HepG2 (cell line): ENCODE measurements around the gene MARCHF2. TPM values are rescaled to one million over a fixed set of nuclear protein-coding genes. Genes with fewer than 3 reads are reported as not detected.

Experiments
- ATAC-seq: fragments of 200-7000 bp; cut with Tn5 transposase; 3 replicates; pipeline ENCODE4 v1.9.1; 2020; ENCODE audit warnings: mild to moderate bottlenecking, moderate library complexity
- BruUV-seq: library from RNA; stranded (reverse); fragments of 400-500 nt; replicated peaks from 2 replicates; lab custom pipeline; 2021; lab: Mats Ljungman, UMichigan
- CTCF ChIA-PET: fragments of 300-600 bp; formaldehyde crosslinking; extraction: SDS; loops from one replicate; lab custom pipeline; 2021; ENCODE audit warnings: low total read pairs, inconsistent platforms, low intra/inter-chr PET ratio; lab: Yijun Ruan, JAX
- POLR2A ChIA-PET: fragments of 350-600 bp; sonication (Branson Sonifier 250); formaldehyde crosslinking; loops from one replicate; lab custom pipeline; 2020; ENCODE audit warnings: antibody characterized with exemption, inconsistent platforms; lab: Yijun Ruan, JAX
- DNase-seq: peaks from one replicate; pipeline ENCODE4 v3.0.0-alpha.2; 2015; ENCODE audit warnings: low spot score
- FAIRE-seq: peaks from 3 replicates; lab custom pipeline; 2011; peaks lifted over from hg19 to GRCh38; lab: Jason Lieb, UNC
- H2AFZ ChIP-seq: one replicate; pipeline ENCODE4 v1.6.1; 2011; ENCODE audit warnings: low read length, inconsistent platforms
- H3K27ac ChIP-seq: fragments of 300-600 bp; 3 replicates; pipeline ENCODE4 v1.8.0; 2011; ENCODE audit warnings: mixed run types, mild to moderate bottlenecking, mixed read lengths, low read length, inconsistent platforms; ENCODE audit not compliant: insufficient read depth; ENCODE audit errors: extremely low read length
- H3K27me3 ChIP-seq, 2 experiments: fragments of 200-600 bp in 1 of 2; 2 replicates in 1 of 2; 3 replicates in 1 of 2; pipeline versions ENCODE4 v1.6.0 to v1.8.0; 2011; ENCODE audit warnings: low read length in 2 of 2, mild to moderate bottlenecking in 2 of 2, moderate library complexity in 2 of 2, inconsistent platforms in 1 of 2; ENCODE audit not compliant: insufficient read depth in 2 of 2, control insufficient read depth in 1 of 2
- H3K36me3 ChIP-seq, 2 experiments: fragments of 200-600 bp in 1 of 2; replicated peaks in 1 of 2; 2 replicates in 1 of 2; 3 replicates in 1 of 2; pipeline versions ENCODE4 v1.5.1 to v1.8.0; 2011; ENCODE audit warnings: low read length in 2 of 2, inconsistent platforms in 1 of 2; ENCODE audit not compliant: insufficient read depth in 2 of 2, control insufficient read depth in 1 of 2
- H3K4me1 ChIP-seq: 2 replicates; pipeline ENCODE4 v1.5.1; 2012; ENCODE audit warnings: low read length, inconsistent platforms; ENCODE audit not compliant: insufficient read depth
- H3K4me2 ChIP-seq: 2 replicates; pipeline ENCODE4 v1.6.0; 2011; ENCODE audit warnings: low read depth, low read length, inconsistent platforms
- H3K4me3 ChIP-seq, 3 experiments: fragments of 200-600 bp in 1 of 3; sonication (generic), shearing (Covaris generic) in 1 of 3; replicated peaks in 1 of 3; 2 replicates each; pipeline ENCODE4 v1.5.1; 2011 to 2016; ENCODE audit warnings: low read length in 3 of 3, inconsistent platforms in 2 of 3, low read depth in 2 of 3, mild to moderate bottlenecking in 2 of 3, control low read depth in 1 of 3, mixed read lengths in 1 of 3; ENCODE audit not compliant: insufficient read depth in 1 of 3
- H3K79me2 ChIP-seq: one replicate; pipeline ENCODE4 v1.6.1; 2011; ENCODE audit warnings: low read length, inconsistent platforms; ENCODE audit not compliant: insufficient read depth
- H3K9ac ChIP-seq: 2 replicates; pipeline ENCODE4 v1.6.0; 2011; ENCODE audit warnings: mild to moderate bottlenecking, low read depth, low read length, inconsistent platforms; ENCODE audit not compliant: insufficient read depth
- H3K9me3 ChIP-seq: 2 replicates; pipeline ENCODE4 v1.5.1; 2012; ENCODE audit warnings: mild to moderate bottlenecking, low read length
- H4K20me1 ChIP-seq: 2 replicates; pipeline ENCODE4 v1.6.0; 2011; ENCODE audit warnings: inconsistent platforms, mild to moderate bottlenecking, low read length, moderate library complexity; ENCODE audit not compliant: insufficient read depth
- AGO2 ChIP-seq: fragments of 200-400 bp; formaldehyde crosslinking; optimal IDR thresholded peaks from 2 replicates; pipeline ENCODE3; 2017; ENCODE audit warnings: mild to moderate bottlenecking, low read depth, low read length, moderate library complexity
- EED ChIP-seq: sonication (generic); formaldehyde crosslinking; IDR thresholded peaks from 2 replicates; pipeline ENCODE4 v1.5.0; 2020; ENCODE audit warnings: mild to moderate bottlenecking, missing genetic modification reagents
- PCBP2 ChIP-seq: fragments of 200-400 bp; formaldehyde crosslinking; optimal IDR thresholded peaks from 2 replicates; pipeline ENCODE3; 2018; ENCODE audit warnings: low read length, low read depth; ENCODE audit not compliant: poor library complexity, severe bottlenecking
- RBM22 ChIP-seq: fragments of 200-400 bp; formaldehyde crosslinking; optimal IDR thresholded peaks from 2 replicates; pipeline ENCODE3; 2017; ENCODE audit warnings: mild to moderate bottlenecking, low read length, moderate library complexity
- WGBS: methylation state at CpG from one replicate; pipeline ENCODE4 v1.1.6; 2017; ENCODE audit warnings: low lambda C conversion rate; 5-methylcytosine and 5-hydroxymethylcytosine counted together
- in situ Hi-C: cut with HindIII; loops from 2 replicates; pipeline ENCODE4 v1.10.0; 2017; ENCODE audit warnings: low pct_unique_long_range_greater_than_20kb; ENCODE audit not compliant: extremely low pct_ligation_motif_present
- intact Hi-C: fragments of 100-400 bp; cut with micrococcal nuclease; formaldehyde crosslinking; loops from one replicate; pipeline ENCODE4 v1.10.0; 2022; ENCODE audit not compliant: unreplicated experiment
- polyA plus RNA-seq, 8 experiments: library from polyadenylated mRNA; depleted of rRNA in 3 of 8; stranded (reverse) in 7 of 8; unstranded in 1 of 8; fragments of >200 nt; fragmentation: Illumina TruSeq in 4 of 8; extraction: Trizol in 4 of 8; gene quantifications; 2 replicates each; pipeline versions ENCODE4 v1.2.1 to v1.2.3, GENCODE V29; 2011 to 2016; ENCODE audit warnings: low read depth in 4 of 8, missing spikeins in 1 of 8, mixed read lengths in 1 of 8; ENCODE audit not compliant: insufficient read depth in 1 of 8
- total RNA-seq, 5 experiments: library from RNA; depleted of rRNA; stranded (reverse); fragments of >200 nt; fragmentation: Illumina TruSeq; extraction: Trizol; gene quantifications; 2 replicates each; pipeline ENCODE4 v1.2.3, GENCODE V29; 2016; ENCODE audit warnings: low read depth in 1 of 5
- TF ChIP-seq, protein P1 (sequence below): fragments of 450-650 bp; IDR thresholded peaks from 2 replicates; pipeline ENCODE4 v1.6.1; 2016
- TF ChIP-seq, protein P2 (sequence below): sonication (generic); formaldehyde crosslinking; IDR thresholded peaks from 2 replicates; pipeline ENCODE4 v1.4.0; 2020; ENCODE audit warnings: mild to moderate bottlenecking, missing genetic modification reagents
- TF ChIP-seq, protein P3 (sequence below): sonication (generic); formaldehyde crosslinking; IDR thresholded peaks from 2 replicates; pipeline ENCODE4 v1.4.0; 2020; ENCODE audit warnings: low read depth, missing genetic modification reagents

Gene MARCHF2
- total and polyA plus RNA-seq, 2 of the 13 experiments (the other 11 are each of a cell fraction or from before 2014, with no cell fraction given), result 12.7 to 13.0 TPM

DNA sequence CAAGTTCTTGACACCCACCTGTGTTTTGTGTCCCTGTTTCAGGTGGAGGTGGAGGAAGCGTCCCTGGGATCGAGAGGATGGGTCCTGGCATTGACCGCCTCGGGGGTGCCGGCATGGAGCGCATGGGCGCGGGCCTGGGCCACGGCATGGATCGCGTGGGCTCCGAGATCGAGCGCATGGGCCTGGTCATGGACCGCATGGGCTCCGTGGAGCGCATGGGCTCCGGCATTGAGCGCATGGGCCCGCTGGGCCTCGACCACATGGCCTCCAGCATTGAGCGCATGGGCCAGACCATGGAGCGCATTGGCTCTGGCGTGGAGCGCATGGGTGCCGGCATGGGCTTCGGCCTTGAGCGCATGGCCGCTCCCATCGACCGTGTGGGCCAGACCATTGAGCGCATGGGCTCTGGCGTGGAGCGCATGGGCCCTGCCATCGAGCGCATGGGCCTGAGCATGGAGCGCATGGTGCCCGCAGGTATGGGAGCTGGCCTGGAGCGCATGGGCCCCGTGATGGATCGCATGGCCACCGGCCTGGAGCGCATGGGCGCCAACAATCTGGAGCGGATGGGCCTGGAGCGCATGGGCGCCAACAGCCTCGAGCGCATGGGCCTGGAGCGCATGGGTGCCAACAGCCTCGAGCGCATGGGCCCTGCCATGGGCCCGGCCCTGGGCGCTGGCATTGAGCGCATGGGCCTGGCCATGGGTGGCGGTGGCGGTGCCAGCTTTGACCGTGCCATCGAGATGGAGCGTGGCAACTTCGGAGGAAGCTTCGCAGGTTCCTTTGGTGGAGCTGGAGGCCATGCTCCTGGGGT lies 72.7 kb downstream of the MARCHF2 start:
- H3K9me3 ChIP-seq, result no peaks in the 10 kb centered on the region
- H3K4me1 ChIP-seq, result no peaks in the 10 kb centered on the region
- intact Hi-C loops (no loop called here), in situ Hi-C loops (no loop called here)
- TSS peak; percentile 71 for BruUV-seq
- ATAC-seq, result no peak
- H3K27ac ChIP-seq, result no peak overlapping the region
- WGBS, result 98% methylated on average over 24 of the region's 62 CpGs
- POLR2A ChIA-PET, result no interaction called here
- peaks cover 32% of the 10 kb centered on the region for H4K20me1 ChIP-seq
- H3K4me2 ChIP-seq, result no peak overlapping the region
- CTCF ChIA-PET, result no interaction called here
- H3K27me3 ChIP-seq, result no peaks in the 10 kb centered on the region
- no peak for FAIRE-seq
- TF ChIP-seq EED (no peak), AGO2 (peak; percentile 92), RBM22 (peak; percentile 60), PCBP2 (no peak)
- TF ChIP-seq, protein P1, sequence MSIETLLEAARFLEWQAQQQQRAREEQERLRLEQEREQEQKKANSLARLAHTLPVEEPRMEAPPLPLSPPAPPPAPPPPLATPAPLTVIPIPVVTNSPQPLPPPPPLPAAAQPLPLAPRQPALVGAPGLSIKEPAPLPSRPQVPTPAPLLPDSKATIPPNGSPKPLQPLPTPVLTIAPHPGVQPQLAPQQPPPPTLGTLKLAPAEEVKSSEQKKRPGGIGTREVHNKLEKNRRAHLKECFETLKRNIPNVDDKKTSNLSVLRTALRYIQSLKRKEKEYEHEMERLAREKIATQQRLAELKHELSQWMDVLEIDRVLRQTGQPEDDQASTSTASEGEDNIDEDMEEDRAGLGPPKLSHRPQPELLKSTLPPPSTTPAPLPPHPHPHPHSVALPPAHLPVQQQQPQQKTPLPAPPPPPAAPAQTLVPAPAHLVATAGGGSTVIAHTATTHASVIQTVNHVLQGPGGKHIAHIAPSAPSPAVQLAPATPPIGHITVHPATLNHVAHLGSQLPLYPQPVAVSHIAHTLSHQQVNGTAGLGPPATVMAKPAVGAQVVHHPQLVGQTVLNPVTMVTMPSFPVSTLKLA, result peak; percentile 88
- TF ChIP-seq, protein P2, sequence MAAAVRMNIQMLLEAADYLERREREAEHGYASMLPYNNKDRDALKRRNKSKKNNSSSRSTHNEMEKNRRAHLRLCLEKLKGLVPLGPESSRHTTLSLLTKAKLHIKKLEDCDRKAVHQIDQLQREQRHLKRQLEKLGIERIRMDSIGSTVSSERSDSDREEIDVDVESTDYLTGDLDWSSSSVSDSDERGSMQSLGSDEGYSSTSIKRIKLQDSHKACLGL (CRISPR knock-in tag), result no peak
- TF ChIP-seq, protein P3, sequence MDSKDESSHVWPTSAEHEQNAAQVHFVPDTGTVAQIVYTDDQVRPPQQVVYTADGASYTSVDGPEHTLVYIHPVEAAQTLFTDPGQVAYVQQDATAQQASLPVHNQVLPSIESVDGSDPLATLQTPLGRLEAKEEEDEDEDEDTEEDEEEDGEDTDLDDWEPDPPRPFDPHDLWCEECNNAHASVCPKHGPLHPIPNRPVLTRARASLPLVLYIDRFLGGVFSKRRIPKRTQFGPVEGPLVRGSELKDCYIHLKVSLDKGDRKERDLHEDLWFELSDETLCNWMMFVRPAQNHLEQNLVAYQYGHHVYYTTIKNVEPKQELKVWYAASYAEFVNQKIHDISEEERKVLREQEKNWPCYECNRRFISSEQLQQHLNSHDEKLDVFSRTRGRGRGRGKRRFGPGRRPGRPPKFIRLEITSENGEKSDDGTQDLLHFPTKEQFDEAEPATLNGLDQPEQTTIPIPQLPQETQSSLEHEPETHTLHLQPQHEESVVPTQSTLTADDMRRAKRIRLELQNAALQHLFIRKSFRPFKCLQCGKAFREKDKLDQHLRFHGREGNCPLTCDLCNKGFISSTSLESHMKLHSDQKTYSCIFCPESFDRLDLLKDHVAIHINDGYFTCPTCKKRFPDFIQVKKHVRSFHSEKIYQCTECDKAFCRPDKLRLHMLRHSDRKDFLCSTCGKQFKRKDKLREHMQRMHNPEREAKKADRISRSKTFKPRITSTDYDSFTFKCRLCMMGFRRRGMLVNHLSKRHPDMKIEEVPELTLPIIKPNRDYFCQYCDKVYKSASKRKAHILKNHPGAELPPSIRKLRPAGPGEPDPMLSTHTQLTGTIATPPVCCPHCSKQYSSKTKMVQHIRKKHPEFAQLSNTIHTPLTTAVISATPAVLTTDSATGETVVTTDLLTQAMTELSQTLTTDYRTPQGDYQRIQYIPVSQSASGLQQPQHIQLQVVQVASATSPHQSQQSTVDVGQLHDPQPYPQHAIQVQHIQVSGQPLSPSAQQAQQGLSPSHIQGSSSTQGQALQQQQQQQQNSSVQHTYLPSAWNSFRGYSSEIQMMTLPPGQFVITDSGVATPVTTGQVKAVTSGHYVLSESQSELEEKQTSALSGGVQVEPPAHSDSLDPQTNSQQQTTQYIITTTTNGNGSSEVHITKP (CRISPR knock-in tag), result no peak
- H3K79me2 ChIP-seq, result peaks cover 10% of the 10 kb centered on the region
- H3K36me3 ChIP-seq, result peaks cover 42 to 76% of the 10 kb centered on the region in 2 experiments; a peak in 4 of 5 replicates
- DNase-seq, result no peak
- no peak overlapping the region for H3K9ac ChIP-seq
- no peak overlapping the region for H2AFZ ChIP-seq
- H3K4me3 ChIP-seq, result no peak overlapping the region
